Fibroblast of lung (primary cell): ENCODE measurements around the gene PHF19.

ENCODE experiments used
- CTCF ChIP-seq, 2 donors: IDR thresholded peaks in 1 of 2; conservative IDR thresholded peaks in 1 of 2; 1 replicate in 1 of 2; 2 replicates in 1 of 2; pipeline ENCODE4 v1.5.1; 2011 to 2012; ENCODE audit warnings: low read length in 2 of 2, control low read depth in 1 of 2, inconsistent platforms in 1 of 2, low read depth in 1 of 2, mild to moderate bottlenecking in 1 of 2
- EZH2 ChIP-seq: IDR thresholded peaks from 2 replicates; pipeline ENCODE4 v1.5.1; 2012; ENCODE audit warnings: low read length, control low read depth, mild to moderate bottlenecking; ENCODE audit errors: missing control alignments

- TF ChIP-seq EZH2 (no peak), CTCF (conservative IDR thresholded peaks at IDR 0.05 in 1 of 2, IDR thresholded peaks at IDR 0.05 in 1 of 2; ENCODE audit: low read depth in 1 of 2, low read length in 2 of 2) (no peak)
Measured at GRCh38 chr9:120904061-120904977, 27.3 kb upstream of the PHF19 start.
